Stimulated activated CD8-positive, alpha-beta memory T cell treated with anti-CD3 and anti-CD28 coated beads, Interleukin-7, amount 100 ng/mL, for 1 hour (primary cell): ENCODE data around the gene ACOX3.

Experiments used
- DNase-seq, 2 donors: peaks; one replicate each; pipeline ENCODE4 v3.0.0-alpha.2; 2020; ENCODE audit warnings: low read depth in 2 of 2

The ACOX3 gene

DNA sequence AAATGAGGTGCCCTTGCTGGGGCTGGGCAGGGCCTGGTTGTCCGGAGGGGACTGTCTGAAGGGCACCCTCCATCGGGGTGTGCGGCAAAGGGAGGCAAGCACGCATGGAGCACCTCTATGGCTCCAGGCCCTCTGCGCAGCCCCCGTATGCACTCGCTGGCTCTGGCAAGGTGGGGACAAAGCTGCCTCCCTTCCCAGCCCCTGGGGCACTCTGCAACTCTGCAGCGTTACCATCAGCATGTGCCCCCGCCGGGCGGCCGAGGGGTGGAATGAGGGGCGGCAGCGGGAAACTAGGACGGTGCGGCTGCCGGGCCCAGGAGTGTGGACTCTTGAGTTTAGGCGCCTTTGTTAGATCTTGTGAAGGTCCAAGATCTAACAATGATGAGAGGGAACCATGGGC, 26.5 kb upstream of the ACOX3 start:
- DNase-seq, result no peak

DNA sequence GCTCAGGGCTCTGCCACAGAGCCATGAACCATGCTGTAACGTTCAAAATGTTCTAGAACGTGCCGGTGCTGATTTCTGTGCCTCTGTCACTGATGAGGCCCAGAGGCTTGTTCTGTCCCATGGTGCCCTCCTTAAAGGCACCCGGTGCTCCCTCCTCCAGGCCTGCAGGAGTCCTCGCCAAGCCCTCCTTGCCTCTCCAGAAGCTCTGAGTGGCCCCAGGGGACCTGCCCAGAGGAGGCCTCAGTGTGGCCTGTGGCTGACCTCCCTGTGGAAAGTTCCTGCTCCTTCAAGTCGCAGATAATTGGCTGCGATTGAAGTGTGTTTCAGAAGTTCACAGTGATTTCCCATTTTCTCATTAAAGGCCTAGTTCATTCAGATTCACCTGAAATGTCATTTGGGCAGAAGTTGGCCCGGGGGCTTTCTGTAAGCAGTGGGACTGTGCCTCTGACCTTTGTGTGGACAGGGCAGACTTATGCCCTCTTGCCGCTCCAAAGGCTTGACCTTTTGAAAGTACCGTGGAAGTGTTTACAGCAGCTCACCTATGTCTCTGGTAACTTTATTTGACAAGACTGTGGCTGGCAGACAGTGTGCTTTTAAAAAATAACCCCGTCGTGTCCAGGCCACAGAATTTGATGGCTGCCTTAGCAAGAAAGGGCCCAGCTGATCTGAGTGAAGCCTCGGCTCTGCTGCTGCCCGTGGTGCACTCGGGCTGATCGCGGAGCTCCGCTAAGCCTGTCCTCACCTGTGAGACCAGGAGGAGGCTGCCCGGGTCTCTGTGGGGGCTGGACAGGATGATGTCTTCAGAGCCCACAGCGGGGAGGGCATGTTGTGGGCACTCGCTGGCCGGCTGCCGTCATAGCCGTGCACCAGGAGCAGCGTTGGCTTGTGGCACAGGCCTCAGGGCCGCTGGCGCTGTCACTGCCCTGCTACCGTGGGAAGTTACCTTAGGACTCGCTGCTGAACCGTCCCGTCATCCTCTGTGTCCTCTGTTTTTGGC, 25.4 kb upstream of the ACOX3 start:
- DNase-seq, result no peak

DNA sequence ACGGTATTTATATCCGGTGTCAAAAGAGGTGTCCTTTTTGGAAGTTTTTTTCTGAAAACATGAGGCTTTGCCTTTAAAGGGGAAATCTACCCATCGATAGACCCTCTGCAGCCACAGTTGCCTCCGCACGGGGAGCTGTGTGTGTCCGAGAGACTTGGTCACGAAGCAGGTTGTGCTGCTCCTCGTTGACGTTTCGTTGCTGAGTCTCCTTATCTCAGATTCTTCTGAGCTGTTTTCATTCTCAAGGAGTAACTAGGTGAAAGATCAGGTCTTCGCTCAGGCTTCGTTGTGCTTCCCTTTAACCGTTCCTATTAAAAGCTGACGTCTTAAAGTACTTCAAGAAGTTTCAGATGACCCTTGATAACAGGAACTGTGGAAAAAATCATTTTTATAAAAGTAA, 23.9 kb upstream of the ACOX3 start:
- no peak for DNase-seq

DNA sequence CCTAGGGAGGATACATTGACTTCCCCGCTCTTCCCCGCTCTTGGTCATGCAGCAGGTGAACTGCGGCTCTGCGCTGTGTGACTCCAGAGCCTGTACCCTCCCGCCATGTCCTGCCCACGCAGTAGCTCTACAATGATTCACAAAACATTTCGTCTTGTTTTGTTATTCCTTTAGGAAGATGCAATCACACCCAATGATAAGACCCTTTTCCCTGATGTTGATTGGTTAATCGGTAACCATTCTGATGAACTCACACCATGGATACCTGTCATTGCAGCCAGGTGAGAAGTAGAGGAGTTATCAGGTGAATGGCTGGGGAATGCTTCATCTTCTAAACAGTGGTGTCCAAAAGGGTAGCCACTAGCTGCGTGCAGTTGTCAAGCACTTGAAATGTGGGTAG, 23.3 kb upstream of the ACOX3 start:
- DNase-seq, result no peak

DNA sequence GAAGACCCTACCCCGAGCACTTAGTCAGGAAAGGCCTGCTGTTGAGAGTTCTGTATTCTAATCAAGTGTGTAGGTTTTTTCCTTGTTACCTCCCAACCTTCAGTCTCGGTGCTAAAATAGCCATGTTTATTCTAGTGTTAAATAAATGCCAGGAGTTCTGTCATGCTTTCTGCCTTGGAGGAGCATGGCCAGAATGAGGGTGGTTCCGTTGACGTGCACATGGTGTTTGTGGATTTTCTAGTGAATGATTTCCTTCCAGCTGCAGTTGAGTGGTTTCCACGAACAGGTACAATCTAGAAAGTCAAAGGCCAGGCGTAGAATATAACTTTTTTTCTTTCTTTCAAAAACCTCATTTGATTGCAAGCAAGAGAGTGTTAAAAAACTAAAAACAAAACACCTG, 21.1 kb upstream of the ACOX3 start:
- no peak for DNase-seq

DNA sequence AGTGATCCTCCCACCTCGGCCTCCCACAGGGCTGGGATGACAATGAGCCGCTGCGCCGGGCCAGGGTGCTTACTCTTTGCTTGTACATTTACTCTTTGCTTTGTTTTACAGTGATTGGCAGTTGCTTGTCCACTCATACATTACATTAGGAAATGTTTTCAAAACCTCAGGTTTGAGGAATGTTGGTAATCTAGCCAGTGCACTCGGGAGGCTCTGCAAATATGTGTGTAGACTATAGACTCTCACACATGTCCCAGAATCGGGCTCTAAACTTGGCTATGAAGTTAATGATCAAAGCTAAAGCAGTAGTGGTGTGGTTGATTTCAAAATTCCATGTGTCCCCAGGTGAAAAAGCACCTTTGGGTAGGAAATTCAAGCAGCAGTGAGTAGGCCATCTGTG, 20.6 kb upstream of the ACOX3 start:
- no peak for DNase-seq

DNA sequence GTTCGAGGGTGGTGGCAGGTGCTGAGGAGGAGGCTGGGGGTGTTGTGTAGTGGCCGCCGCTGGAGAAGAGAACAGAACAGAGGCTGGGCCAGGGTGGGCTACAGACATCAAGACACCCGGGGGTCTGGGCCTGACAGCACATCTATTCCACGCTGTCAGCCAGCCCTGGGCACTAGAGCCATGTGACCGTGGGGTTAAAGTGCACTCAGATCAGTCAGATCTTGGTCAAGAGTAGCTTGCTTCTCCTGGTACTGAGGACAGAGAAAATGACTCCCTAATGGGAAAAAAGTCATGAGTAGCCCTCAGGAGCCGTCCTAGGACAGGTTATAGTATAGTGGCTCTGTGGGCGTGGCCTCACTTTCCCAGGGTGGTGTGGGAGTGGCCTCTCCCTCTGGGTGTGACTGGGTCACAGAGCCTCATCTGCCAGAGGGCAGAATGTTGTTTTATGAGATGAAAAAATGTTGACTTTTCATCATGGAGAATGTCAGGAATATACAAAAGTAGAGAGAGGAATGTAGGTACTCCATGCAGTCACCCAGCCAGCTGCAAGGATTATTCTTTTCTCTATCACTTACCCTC, 19.4 kb upstream of the ACOX3 start:
- no peak for DNase-seq

DNA sequence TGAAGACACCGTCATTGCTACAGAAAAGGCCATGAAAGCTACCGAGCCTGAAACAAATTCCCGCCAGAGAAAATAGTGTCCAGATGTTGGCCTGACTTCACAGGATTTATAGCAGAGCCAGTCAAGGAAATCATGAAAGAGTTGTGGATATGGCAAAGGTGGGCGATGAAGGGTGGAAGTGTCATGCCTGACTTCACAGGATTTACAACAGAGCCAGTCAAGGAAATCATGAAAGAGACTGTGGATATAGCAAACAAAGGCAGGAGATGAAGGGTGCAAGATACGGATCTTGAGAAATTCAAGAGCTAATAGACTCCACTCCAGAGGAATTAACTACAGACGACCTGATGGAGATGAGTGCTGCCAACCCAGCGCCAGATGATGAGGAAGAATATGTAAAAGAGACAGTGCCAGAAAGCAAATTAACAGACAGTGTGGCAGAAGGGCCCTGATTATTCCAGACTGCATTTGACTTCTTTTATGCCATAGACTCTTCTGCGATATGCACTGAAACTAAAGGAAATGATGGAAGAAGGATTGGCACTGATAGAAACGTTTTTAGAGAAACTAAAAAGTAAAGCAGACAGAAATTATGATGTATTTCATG, 17.2 kb upstream of the ACOX3 start:
- DNase-seq, result no peak

DNA sequence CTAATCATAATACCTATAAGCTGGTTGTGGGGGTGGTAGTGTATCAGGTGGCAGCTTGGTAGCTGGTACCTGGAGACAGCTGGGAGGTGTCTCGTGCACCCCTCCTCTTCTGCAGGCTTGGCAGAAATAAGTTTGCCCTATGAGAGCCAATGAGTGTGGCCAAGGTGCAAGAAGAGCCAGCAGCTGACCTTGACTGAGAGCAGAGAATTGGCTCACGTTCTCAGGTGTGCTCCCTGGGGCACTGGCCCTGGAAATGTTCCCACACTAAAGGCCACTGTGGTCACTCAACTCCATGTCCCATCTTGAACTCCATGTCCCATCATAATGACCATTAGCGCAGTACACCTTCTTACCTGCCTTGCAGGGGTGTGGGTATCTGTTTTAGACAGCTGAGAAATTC, 13.4 kb upstream of the ACOX3 start:
- DNase-seq, result no peak

DNA sequence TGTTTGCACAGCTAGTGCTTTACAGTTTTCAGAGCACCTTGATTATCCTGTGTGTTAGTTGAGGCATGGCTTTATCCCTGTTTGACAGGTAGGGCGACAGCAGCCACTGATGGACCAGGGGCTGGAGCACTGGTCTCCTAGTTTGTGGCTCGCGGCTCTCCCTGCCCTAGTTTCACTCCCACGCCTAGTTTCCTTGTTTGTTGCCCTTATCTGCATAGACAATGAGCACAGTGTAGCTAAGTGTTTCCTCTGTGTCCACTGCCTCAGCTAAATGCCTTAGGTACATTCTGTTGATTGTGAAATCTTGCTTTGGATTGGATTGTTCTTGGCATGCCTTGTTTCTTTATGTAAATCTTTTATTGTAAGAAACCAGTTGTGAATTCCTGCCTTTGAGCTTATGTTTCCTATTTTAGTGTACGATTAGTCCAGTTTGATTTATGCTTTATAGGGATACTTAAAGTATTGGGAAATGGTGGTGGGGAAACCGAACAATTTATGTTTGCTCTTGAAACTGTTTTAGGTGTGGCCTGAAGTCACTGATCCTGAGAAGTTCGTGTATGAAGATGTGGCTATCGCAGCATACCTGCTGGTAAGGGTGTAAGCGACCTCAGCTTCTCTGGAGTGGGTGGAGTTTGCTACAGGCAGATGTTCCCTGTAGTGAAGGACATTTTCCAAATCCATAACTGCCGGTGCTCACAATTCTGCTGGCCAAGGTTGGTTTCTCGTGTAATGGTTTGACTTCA, 11.1 kb upstream of the ACOX3 start:
- no peak for DNase-seq

DNA sequence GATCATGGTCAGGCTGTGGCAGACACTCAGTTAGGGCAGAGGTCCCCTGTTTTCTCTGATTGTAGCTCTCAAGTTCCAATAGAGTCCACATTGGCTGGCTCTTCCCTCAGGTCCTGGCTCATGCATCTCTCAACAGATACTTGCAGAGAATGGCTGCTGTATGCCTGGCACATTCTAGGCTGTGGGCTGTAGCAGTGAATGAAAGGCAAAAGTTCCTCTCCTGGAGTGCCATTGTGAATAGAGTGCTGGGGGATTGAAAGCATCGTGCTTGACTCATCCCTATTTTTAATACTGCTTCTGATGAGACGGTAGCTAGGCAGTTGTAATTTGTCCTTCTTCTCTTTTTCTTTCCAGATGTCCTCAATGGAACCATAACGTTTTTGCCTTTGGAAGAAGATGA, 5.6 kb upstream of the ACOX3 start:
- DNase-seq, result no peak

DNA sequence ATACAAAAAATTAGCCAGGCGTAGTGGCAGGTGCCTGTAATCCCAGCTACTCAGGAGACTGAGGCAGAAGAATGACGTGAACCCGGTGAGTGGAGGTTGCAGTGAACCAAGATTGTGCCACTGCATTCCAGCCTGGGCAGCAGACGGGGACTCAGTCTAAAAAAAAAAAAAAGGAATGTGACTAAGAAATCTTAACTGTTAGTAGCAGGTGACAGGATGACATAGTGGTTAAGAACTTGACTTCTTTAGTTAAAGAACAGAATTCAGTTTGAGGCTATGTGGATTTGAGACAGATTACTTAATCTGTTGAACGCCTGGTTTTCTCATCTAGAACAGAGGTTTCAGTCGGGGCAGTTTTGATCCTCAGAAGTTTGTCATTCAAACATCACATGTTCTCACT, 3.3 kb upstream of the ACOX3 start:
- no peak for DNase-seq

DNA sequence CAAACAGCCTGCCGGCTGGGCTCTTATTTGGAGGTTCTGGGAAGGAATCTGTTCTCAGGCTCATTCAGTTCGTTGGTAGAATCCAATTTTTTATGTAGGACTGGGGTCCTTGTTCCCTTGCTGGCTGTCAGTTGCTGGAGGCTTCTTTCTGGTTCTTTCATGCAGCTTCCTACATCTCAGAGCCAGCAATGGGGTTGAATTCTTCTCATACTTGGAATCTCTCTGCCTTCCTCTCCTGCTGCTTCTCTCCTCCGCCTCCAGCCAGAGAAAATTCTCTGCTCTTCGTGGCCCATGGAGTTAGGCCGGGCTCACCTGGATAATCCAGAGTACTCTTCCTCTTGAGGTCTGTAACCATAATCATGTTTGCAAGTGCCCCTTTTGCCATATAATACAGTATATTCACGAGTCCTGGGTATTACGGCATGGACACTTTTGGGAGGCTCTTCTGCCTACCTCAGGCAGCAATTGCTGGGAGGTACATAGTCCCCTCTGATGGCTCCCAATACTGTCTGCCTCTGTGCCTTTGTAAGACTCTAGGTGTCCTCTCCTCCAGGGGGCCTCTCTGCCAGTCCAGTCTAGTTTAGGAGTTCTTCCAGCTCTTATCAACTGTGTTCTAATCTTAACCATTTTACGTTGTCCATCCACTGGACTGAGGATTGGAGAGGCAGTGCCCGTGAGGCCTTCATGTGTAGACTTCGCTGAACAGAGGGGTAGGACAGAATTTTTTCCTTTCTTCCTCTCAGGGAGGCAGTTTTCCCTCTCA, 2.3 kb upstream of the ACOX3 start:
- DNase-seq, result no peak

DNA sequence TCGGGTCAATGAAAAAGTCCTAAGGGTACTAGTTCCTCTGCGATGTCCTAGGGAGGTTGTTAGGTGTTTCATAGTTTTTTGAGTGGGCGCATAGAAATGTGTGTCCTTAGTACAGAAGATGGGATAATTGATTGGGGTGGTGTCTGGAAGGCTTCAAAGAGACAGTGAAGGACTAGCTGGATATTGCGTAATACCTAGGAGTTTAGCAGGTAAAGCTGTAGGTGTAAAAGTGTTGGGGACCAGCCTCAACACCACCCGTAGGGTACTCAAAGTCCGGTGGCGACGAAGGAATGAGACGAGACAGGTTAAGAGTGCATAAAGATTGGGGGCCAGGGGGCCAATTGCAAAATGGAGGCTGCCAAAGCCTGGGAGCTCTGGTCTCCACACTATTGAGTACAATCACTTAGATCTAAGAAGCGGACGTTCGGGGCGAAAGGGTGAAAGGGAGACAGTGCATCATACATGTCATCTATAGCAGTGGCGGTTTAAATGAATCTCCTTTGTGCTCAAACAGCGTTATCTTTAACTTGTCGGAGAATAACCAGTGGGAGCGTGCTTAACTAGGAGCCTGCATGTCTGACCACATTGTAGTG, 1.1 kb upstream of the ACOX3 start:
- DNase-seq, result no peak

DNA sequence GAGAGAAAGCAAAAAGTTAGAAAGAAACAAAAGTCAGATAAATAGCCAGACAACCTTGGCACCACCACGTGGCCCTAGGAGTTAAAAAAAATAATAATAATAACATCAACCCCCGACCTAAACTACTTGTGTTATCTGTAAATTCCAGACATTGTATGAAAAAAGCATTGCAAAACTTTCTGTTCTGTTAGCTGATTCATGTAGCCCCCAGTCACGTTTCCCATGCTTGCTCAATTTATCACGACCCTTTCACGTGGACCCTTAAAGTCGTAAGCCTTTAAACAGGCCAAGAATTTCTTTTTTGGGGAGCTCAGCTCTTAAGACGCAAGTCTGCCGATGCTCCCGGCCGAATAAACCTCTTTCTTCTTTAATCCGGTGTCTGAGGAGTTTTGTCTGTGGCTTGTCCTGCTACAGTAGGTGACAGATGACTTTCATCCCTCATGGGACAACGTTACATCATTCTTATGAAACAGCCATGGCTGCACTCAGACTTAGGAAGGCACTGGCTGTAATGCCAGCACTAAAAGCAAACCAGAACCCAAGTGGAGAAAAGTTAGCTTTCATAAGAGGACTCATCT, 520 bp downstream of the ACOX3 start:
- no peak for DNase-seq

DNA sequence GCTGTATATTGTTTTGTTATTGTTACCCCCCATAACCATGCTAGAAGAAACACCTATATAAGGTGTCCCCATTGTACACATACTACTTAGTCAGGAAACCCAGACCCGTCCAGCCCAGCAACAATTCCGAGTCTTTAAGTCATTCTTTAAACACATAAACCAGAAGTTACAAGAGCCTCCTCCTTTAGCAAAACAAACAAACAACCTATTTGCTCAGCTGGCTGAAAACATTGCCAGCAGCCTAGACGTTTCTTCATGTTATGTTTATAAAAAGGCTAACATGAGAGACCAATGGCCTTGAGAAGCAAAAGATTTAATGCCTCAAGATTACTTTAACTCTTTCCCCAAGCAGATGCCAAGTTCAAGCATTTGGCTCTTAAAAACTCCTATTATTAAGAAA, 1.4 kb downstream of the ACOX3 start:
- no peak for DNase-seq

DNA sequence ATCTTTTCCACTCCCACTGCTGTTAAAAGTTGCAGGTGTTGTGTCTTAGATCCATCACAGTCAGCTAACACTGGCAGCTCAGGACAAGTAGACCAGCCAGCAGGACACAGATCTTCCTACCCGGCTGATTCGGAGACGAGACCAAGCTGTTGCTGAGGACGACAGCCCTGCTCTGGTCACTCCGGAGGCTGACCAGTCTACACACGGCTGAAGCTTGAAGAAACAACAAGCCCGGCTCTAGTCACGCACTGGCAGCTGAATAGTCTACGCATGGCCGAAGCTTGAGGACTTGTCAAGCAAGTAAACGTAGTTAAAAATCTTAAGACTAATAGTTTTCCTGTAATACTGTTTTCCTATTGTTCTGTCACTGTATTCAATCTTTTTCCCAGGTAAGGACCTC, 1.8 kb downstream of the ACOX3 start:
- no peak for DNase-seq

DNA sequence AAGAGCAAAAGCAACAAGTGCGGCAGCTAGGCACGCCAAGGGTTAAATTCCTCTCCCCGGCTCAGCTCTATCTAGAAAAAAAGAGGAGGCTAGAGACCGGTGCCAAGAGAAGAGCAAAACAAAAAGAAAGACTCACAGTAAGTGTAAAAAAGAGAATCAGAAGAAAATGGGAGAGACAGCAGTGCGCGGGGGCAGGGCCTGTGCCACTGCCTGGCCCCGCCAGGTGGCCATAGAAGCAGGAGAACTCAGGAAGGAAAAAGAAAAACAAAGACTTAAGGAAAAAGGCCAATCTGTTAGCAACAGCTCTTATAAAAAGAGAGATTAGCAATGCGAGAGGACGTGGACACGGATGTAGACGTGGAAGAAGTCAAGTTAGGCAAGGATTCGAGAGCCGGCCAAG, 3.2 kb downstream of the ACOX3 start:
- no peak for DNase-seq

DNA sequence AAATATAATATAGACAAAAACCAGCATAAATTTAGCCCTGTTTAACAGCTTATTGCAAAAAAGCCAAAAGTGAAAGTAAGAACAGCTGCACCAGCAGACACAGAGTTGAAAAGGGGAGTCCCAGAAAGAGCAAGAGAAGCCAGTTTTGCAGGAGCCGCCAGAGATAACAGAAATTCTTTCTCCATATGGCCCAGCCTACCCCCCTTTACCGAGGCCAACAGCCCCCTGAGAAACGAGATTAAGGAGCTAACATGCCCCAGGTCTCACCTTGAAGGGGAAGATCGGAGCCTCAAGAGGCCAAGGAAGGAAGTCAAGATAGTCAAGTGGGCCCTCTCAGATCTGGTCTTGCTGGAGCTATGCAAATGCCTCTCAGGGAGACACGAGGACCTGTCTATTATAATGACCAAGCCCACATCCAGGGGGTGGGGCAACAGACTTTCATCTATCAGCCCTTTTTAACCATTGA, 4.8 kb downstream of the ACOX3 start:
- no peak for DNase-seq

DNA sequence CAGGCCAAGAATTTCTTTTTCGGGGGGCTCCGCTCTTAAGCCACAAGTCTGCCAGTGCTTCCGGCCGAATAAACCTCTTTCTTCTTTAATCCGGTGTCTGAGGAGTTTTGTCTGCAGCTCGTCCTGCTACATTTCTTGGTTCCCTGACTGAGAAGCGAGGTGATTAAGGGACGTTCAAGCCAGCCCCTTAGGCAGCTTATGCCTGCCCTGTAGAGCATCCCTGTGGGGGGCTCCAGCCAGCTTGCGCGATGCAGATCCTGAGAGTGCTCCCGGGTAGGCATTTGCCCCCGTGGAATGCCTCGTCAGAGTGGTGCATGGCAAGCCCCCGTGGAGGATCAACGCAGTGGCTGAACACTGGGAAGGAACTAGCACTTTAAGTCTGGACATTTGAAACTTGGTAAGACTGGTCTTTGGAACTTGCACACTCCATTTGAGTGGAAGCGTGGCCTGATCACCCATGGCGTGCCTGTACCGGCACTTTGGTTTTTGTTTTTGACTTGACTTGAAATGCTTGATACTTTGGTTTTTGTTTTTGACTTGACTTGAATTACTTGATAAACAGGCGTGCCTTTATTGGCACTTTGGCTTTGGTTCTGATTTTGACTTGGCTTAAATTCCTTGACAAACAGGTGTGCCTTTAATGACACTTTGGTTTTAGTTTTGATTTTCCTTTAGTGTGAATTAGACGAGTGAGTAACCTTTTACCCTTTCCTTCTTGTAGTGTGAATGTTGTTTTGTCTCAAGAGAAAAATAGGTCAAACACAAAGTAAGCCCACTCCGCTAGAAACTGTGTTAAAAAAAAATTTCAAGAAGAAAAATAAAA, 6.1 kb downstream of the ACOX3 start:
- DNase-seq, result no peak
